Spleen (tissue), 7 donors: ENCODE data around the gene TSEN54.

Experiments
- CTCF ChIP-seq, 11 experiments: fragments of 200-600 bp in 7 of 11; fragments of 450-650 bp in 4 of 11; sonication (generic) in 4 of 11; IDR thresholded peaks in 8 of 11; conservative IDR thresholded peaks in 3 of 11; 1 replicate in 7 of 11; 2 replicates in 4 of 11; pipeline versions ENCODE4 v1.4.0 to v1.8.0; 2016 to 2021; ENCODE audit warnings: antibody characterized with exemption in 11 of 11, inconsistent platforms in 4 of 11, mild to moderate bottlenecking in 1 of 11
- POLR2A ChIP-seq, 3 donors: fragments of 450-650 bp; IDR thresholded peaks; one replicate each; pipeline ENCODE4 v1.5.1; 2017; ENCODE audit warnings: antibody characterized with exemption in 3 of 3, mild to moderate bottlenecking in 1 of 3
- POLR2AphosphoS5 ChIP-seq, 3 donors: sonication (generic); formaldehyde crosslinking; IDR thresholded peaks; one replicate each; pipeline ENCODE4 v1.5.1; 2017; ENCODE audit warnings: antibody characterized with exemption in 3 of 3
- donor health status: DM: no; HTN: no; CAD: no; lungs with moderate emphysema.
- donor health status: DM: no; HTN: no; CAD: no.
- donor health status: DM: no; HTN: no; CAD: no.

GRCh38 chr17:75535871-75536270, 19.5 kb downstream of the TSEN54 start:
- TF ChIP-seq CTCF (IDR thresholded peaks at IDR 0.05 in 8 of 11, conservative IDR thresholded peaks at IDR 0.05 in 3 of 11) (no peak), POLR2AphosphoS5 (IDR thresholded peaks at IDR 0.05) (no peak), POLR2A (IDR thresholded peaks at IDR 0.05) (no peak)
